IMR-90 (cell line): ENCODE results near the gene IQSEC1. TPM values are rescaled to one million over a fixed set of nuclear protein-coding genes. Genes with fewer than 3 reads are reported as not detected.

Source experiments
- ATAC-seq: fragments of 200-7000 bp; cut with Tn5 transposase; 2 replicates; pipeline ENCODE4 v1.9.1; 2020; ENCODE audit warnings: low read depth, mild to moderate bottlenecking, moderate library complexity
- BruUV-seq: library from RNA; stranded (reverse); fragments of 400-500 nt; replicated peaks from 2 replicates; lab custom pipeline; 2021; lab: Mats Ljungman, UMichigan
- CTCF ChIA-PET: fragments of 300-600 bp; formaldehyde crosslinking; extraction: SDS; loops from one replicate; lab custom pipeline; 2021; ENCODE audit warnings: antibody characterized with exemption; lab: Yijun Ruan, JAX
- POLR2A ChIA-PET: fragments of 300-600 bp; sonication (Branson Sonifier 250); formaldehyde crosslinking; loops from one replicate; lab custom pipeline; 2022; ENCODE audit warnings: antibody characterized with exemption; ENCODE audit not compliant: unreplicated experiment; lab: Charles Lee
- DNase-seq: peaks from one replicate; pipeline ENCODE4 v3.0.0; 2013
- H2AFZ ChIP-seq: replicated peaks from 2 replicates; pipeline ENCODE3; 2013; ENCODE audit warnings: low read length, mild to moderate bottlenecking; ENCODE audit not compliant: poor library complexity
- H2AK5ac ChIP-seq: 2 replicates; pipeline ENCODE4 v1.6.1; 2013; ENCODE audit warnings: low read depth, low read length, inconsistent platforms
- H2AK9ac ChIP-seq: replicated peaks from 2 replicates; pipeline ENCODE3; 2013; ENCODE audit warnings: mild to moderate bottlenecking, low read depth, low read length, moderate library complexity; ENCODE audit not compliant: poor library complexity
- H2BK120ac ChIP-seq: 2 replicates; pipeline ENCODE4 v1.6.1; 2013; ENCODE audit warnings: low read depth, low read length, inconsistent platforms
- H2BK15ac ChIP-seq: 3 replicates; pipeline ENCODE4 v1.6.1; 2013; ENCODE audit warnings: low read depth, low read length, inconsistent platforms
- H2BK20ac ChIP-seq: 2 replicates; pipeline ENCODE4 v1.6.1; 2013; ENCODE audit warnings: low read depth, mild to moderate bottlenecking, inconsistent platforms, low read length, moderate library complexity
- H2BK5ac ChIP-seq: 2 replicates; pipeline ENCODE4 v1.6.1; 2013; ENCODE audit warnings: mild to moderate bottlenecking, low read depth, low read length, inconsistent platforms; ENCODE audit not compliant: poor library complexity, severe bottlenecking
- H3K14ac ChIP-seq: replicated peaks from 2 replicates; pipeline ENCODE4 v1.6.1; 2013; ENCODE audit warnings: low read depth, low read length, inconsistent platforms
- H3K18ac ChIP-seq: 2 replicates; pipeline ENCODE4 v1.6.1; 2013; ENCODE audit warnings: low read depth, low read length, control low read depth
- H3K23ac ChIP-seq: 2 replicates; pipeline ENCODE4 v1.6.1; 2013; ENCODE audit warnings: low read depth, low read length, inconsistent platforms
- H3K27ac ChIP-seq: 2 replicates; pipeline ENCODE4 v1.5.1; 2013; ENCODE audit warnings: mild to moderate bottlenecking, control low read depth, low read length; ENCODE audit not compliant: insufficient read depth
- H3K27me3 ChIP-seq: 2 replicates; pipeline ENCODE4 v1.6.1; 2013; ENCODE audit warnings: low read length; ENCODE audit not compliant: control insufficient read depth, insufficient read depth
- H3K36me3 ChIP-seq: 2 replicates; pipeline ENCODE4 v1.6.1; 2013; ENCODE audit warnings: low read length, mixed read lengths; ENCODE audit not compliant: control insufficient read depth, insufficient read depth
- H3K4ac ChIP-seq: 2 replicates; pipeline ENCODE4 v1.6.1; 2013; ENCODE audit warnings: low read depth, low read length, inconsistent platforms
- H3K4me1 ChIP-seq: 2 replicates; pipeline ENCODE4 v1.6.1; 2013; ENCODE audit warnings: low read length, mixed read lengths; ENCODE audit not compliant: control insufficient read depth, insufficient read depth
- H3K4me2 ChIP-seq: 2 replicates; pipeline ENCODE4 v1.6.1; 2013; ENCODE audit warnings: low read depth, mild to moderate bottlenecking, control low read depth, low read length, moderate library complexity
- H3K4me3 ChIP-seq: 2 replicates; pipeline ENCODE4 v1.5.1; 2013; ENCODE audit warnings: low read depth, mild to moderate bottlenecking, control low read depth, low read length, moderate library complexity; ENCODE audit not compliant: insufficient read depth
- H3K56ac ChIP-seq: 2 replicates; pipeline ENCODE4 v1.6.1; 2013; ENCODE audit warnings: low read length, inconsistent platforms; ENCODE audit not compliant: insufficient read depth; ENCODE audit errors: extremely low read depth
- H3K79me1 ChIP-seq, 2 experiments: 2 replicates each; pipeline ENCODE4 v1.6.1; 2013; ENCODE audit warnings: low read length in 2 of 2, inconsistent platforms in 1 of 2, low read depth in 1 of 2
- H3K9ac ChIP-seq: 2 replicates; pipeline ENCODE4 v1.6.1; 2013; ENCODE audit warnings: low read depth, low read length, control low read depth
- H3K9me1 ChIP-seq: 2 replicates; pipeline ENCODE4 v1.6.1; 2013; ENCODE audit warnings: low read length, inconsistent platforms; ENCODE audit not compliant: insufficient read depth
- H3K9me3 ChIP-seq: 2 replicates; pipeline ENCODE4 v1.6.1; 2013; ENCODE audit warnings: low read length; ENCODE audit not compliant: control insufficient read depth, insufficient read depth
- H4K20me1 ChIP-seq: 2 replicates; pipeline ENCODE4 v1.6.1; 2013; ENCODE audit warnings: low read length, inconsistent platforms; ENCODE audit not compliant: insufficient read depth
- H4K5ac ChIP-seq: 2 replicates; pipeline ENCODE4 v1.6.1; 2013; ENCODE audit warnings: mild to moderate bottlenecking, low read depth, low read length, control low read depth
- H4K8ac ChIP-seq, 2 experiments: 2 replicates each; pipeline ENCODE4 v1.6.1; 2013; ENCODE audit warnings: low read depth in 2 of 2, low read length in 2 of 2, control low read depth in 1 of 2, inconsistent platforms in 1 of 2
- H4K91ac ChIP-seq: 2 replicates; pipeline ENCODE4 v1.6.1; 2013; ENCODE audit warnings: low read depth, low read length, inconsistent platforms; ENCODE audit not compliant: insufficient read depth
- BHLHE40 ChIP-seq: fragments of 150-350 bp; IDR thresholded peaks from 2 replicates; pipeline ENCODE4 v1.6.1; 2016; ENCODE audit warnings: mild to moderate bottlenecking, low read depth, low read length
- CEBPB ChIP-seq: IDR thresholded peaks from 2 replicates; pipeline ENCODE4 v1.6.1; 2012; ENCODE audit warnings: low read depth, low read length, improper control_type of control experiment
- CHD1 ChIP-seq: IDR thresholded peaks from 2 replicates; pipeline ENCODE4 v1.6.1; 2012; ENCODE audit warnings: low read depth, low read length, improper control_type of control experiment
- MAFK ChIP-seq: IDR thresholded peaks from 2 replicates; pipeline ENCODE4 v1.6.1; 2012; ENCODE audit warnings: low read depth, low read length, improper control_type of control experiment
- MAZ ChIP-seq: IDR thresholded peaks from 2 replicates; pipeline ENCODE4 v1.6.1; 2012; ENCODE audit warnings: low read depth, mild to moderate bottlenecking, low read length, improper control_type of control experiment, moderate library complexity, borderline replicate concordance
- MXI1 ChIP-seq: IDR thresholded peaks from 2 replicates; pipeline ENCODE4 v1.6.1; 2012; ENCODE audit warnings: low read depth, mild to moderate bottlenecking, low read length, moderate library complexity, borderline replicate concordance
- NFE2L2 ChIP-seq: fragments of 150-350 bp; IDR thresholded peaks from 2 replicates; pipeline ENCODE4 v1.6.1; 2016; ENCODE audit warnings: low read depth, mild to moderate bottlenecking, low read length
- POLR2A ChIP-seq: IDR thresholded peaks from 2 replicates; pipeline ENCODE4 v1.6.1; 2012; ENCODE audit warnings: mild to moderate bottlenecking, low read depth, low read length
- RAD21 ChIP-seq: IDR thresholded peaks from 2 replicates; pipeline ENCODE4 v1.6.1; 2012; ENCODE audit warnings: low read length, improper control_type of control experiment
- RCOR1 ChIP-seq: IDR thresholded peaks from 2 replicates; pipeline ENCODE4 v1.6.1; 2012; ENCODE audit warnings: mild to moderate bottlenecking, low read length, improper control_type of control experiment; ENCODE audit not compliant: insufficient replicate concordance
- RFX5 ChIP-seq: IDR thresholded peaks from 2 replicates; pipeline ENCODE4 v1.8.0; 2012; ENCODE audit warnings: low read depth, mild to moderate bottlenecking, low read length, moderate library complexity
- WGBS, 2 experiments: methylation state at CpG; one replicate each; pipeline versions ENCODE4 v1.1.5 to v1.1.7; 2013; ENCODE audit warnings: missing lambda C conversion rate in 2 of 2; ENCODE audit not compliant: insufficient read length in 1 of 2; ENCODE audit errors: extremely low coverage in 2 of 2; 5-methylcytosine and 5-hydroxymethylcytosine counted together
- dilution Hi-C: fragments of 300-500 bp; cut with HindIII; formaldehyde crosslinking; loops from one replicate; pipeline ENCODE4 v1.14.3; 2018; ENCODE audit warnings: low sequenced_read_pairs; ENCODE audit not compliant: unreplicated experiment
- in situ Hi-C: fragments of 300-500 bp; cut with MboI; formaldehyde crosslinking; loops from 3 replicates; pipeline ENCODE4 v1.14.3; 2019; ENCODE audit warnings: low sequenced_read_pairs, inconsistent platforms, mixed read lengths
- intact Hi-C: fragments of 100-400 bp; cut with micrococcal nuclease; formaldehyde crosslinking; loops from 2 replicates; pipeline ENCODE4 v1.10.0; 2022
- polyA plus RNA-seq, 3 experiments: library from polyadenylated mRNA; depleted of rRNA; stranded (reverse); fragments of >200 nt; gene quantifications; 2 replicates each; pipeline ENCODE4 v1.2.3, GENCODE V29; 2012; ENCODE audit warnings: low replicate concordance in 1 of 3
- total RNA-seq: library from RNA; depleted of rRNA; stranded (reverse); fragments of >200 nt; gene quantifications from 2 replicates; pipeline ENCODE4 v1.2.3, GENCODE V29; 2012
- TF ChIP-seq, protein P1 (sequence below): fragments of 150-350 bp; IDR thresholded peaks from 2 replicates; pipeline ENCODE4 v1.6.1; 2016; ENCODE audit warnings: low read depth, mild to moderate bottlenecking, low read length, moderate library complexity, borderline replicate concordance
- TF ChIP-seq, protein P2 (sequence below): conservative IDR thresholded peaks from 2 replicates; pipeline ENCODE4 v1.5.1; 2012; ENCODE audit warnings: mild to moderate bottlenecking, low read depth, low read length, improper control_type of control experiment

The IQSEC1 gene
- total and polyA plus RNA-seq, 2 of the 4 experiments (the other 2 are of a cell fraction): 5.9 to 11.9 TPM

DNA sequence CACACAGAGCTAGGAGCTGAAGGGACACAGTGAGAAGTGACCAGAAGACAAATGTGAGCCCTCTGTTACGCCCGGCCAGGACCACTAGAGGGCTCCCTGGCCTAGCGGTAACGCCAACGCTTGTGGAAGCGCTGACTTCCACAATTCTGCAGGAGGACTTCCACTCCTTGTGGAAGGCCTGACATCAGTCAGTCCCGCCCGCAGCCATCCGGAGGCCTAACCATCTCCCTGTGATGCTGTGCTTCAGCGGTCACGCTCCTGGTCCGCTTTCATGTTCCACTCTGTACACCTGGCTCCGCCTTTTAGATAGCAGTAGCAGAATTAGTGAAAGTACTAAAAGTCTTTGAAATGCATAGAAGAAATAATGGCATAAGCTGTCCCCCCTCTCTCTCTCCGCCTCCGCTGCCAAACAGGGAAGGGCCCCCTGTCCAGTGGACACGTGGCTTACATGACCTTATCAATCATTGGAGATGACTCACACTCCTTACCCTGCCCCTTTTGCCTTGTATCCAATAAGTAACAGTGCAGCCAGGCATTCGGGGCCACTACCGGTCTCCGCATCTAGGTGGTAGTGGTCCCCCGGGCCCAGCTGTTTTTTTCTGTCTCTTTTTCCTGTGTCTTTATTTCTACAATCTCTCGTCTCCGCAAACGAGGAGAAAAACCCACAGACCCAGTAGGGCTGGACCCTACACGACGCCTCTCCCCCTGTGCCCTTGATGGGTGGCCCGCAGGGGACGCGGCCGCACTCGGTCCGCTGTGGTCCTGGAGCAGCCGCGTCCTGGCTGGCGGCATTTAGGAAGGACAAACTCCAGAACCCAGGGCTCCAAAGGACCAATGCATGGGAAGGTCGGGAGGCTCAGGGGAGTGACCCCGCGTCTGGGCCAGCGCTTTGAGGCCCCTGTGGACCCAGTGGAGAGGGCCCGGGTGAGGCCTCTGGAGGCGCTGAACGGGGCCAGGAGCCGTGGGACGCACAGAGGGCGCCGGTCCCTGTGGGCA lies 204.9 kb downstream of the IQSEC1 start (continued):
- TF ChIP-seq RFX5 (no peak), CHD1 (no peak), NFE2L2 (no peak), RAD21 (peak; percentile 86)

DNA sequence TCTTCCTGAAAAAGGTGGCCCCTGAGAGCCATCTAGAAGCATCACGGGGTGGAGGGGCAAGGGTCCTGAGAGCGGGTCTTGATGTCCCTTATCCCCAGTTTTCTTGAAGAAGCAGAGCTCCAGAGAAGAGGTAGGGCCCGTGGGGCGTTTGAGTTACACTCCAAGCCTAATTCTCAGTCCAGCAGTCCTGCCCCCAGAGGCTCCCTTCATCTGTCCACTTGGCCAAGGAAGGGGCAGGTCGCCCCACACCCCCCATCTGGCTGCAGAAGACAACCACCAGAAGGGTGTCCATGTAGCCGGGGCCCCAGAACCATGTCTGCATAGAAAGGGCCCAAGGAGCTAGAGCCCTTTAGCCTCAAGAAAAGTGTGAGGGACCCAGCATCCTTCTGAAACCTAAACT lies 206.4 kb downstream of the IQSEC1 start:
- H3K4me2 ChIP-seq: no peak overlapping the region
- H3K4me1 ChIP-seq: no peaks in the 10 kb centered on the region; the same call in 1 of the 2 replicates
- H3K9me3 ChIP-seq: peaks cover 7% of the 10 kb centered on the region
- no peak overlapping the region for H3K27ac ChIP-seq
- dilution Hi-C loops: no loop called here
- ATAC-seq: no peak
- no peak for DNase-seq
- no peak overlapping the region for H3K18ac ChIP-seq
- H2AK9ac ChIP-seq: no peak overlapping the region
- no peak overlapping the region for H4K8ac ChIP-seq
- no peak overlapping the region for H2AK5ac ChIP-seq
- no peak overlapping the region for H3K23ac ChIP-seq
- H3K9me1 ChIP-seq: no peaks in the 10 kb centered on the region; the same call in 1 of the 2 replicates
- H2BK5ac ChIP-seq: no peak overlapping the region
- H4K5ac ChIP-seq: no peak overlapping the region
- ChIA-PET CTCF (no interaction called here), POLR2A (no interaction called here)
- H4K20me1 ChIP-seq: no peaks in the 10 kb centered on the region
- intact Hi-C loops: no loop called here
- H3K4me3 ChIP-seq: no peak overlapping the region
- no peaks in the 10 kb centered on the region for H3K36me3 ChIP-seq
- no peak overlapping the region for H3K14ac ChIP-seq
- in situ Hi-C loops: no loop called here
- no peak overlapping the region for H2BK120ac ChIP-seq
- H3K4ac ChIP-seq: no peak overlapping the region
- BruUV-seq: no TSS peak
- no peak overlapping the region for H2AFZ ChIP-seq
- peaks cover 30% of the 10 kb centered on the region for H3K27me3 ChIP-seq
- H2BK15ac ChIP-seq: no peak overlapping the region
- WGBS, 2 experiments: no CpG with 5 or more reads among the region's 6 CpGs
- no peak overlapping the region for H2BK20ac ChIP-seq
- no peak overlapping the region for H3K9ac ChIP-seq
- no peak overlapping the region for H3K56ac ChIP-seq
- no peaks in the 10 kb centered on the region for H3K79me1 ChIP-seq
- no peak overlapping the region for H4K91ac ChIP-seq
- TF ChIP-seq CEBPB (no peak), MAZ (no peak), BHLHE40 (no peak), POLR2A (no peak), MAFK (no peak), RCOR1 (no peak), NFE2L2 (no peak), MXI1 (no peak), RAD21 (no peak), CHD1 (no peak)
- TF ChIP-seq, protein P1, sequence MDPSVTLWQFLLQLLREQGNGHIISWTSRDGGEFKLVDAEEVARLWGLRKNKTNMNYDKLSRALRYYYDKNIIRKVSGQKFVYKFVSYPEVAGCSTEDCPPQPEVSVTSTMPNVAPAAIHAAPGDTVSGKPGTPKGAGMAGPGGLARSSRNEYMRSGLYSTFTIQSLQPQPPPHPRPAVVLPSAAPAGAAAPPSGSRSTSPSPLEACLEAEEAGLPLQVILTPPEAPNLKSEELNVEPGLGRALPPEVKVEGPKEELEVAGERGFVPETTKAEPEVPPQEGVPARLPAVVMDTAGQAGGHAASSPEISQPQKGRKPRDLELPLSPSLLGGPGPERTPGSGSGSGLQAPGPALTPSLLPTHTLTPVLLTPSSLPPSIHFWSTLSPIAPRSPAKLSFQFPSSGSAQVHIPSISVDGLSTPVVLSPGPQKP: no peak
- TF ChIP-seq, protein P2, sequence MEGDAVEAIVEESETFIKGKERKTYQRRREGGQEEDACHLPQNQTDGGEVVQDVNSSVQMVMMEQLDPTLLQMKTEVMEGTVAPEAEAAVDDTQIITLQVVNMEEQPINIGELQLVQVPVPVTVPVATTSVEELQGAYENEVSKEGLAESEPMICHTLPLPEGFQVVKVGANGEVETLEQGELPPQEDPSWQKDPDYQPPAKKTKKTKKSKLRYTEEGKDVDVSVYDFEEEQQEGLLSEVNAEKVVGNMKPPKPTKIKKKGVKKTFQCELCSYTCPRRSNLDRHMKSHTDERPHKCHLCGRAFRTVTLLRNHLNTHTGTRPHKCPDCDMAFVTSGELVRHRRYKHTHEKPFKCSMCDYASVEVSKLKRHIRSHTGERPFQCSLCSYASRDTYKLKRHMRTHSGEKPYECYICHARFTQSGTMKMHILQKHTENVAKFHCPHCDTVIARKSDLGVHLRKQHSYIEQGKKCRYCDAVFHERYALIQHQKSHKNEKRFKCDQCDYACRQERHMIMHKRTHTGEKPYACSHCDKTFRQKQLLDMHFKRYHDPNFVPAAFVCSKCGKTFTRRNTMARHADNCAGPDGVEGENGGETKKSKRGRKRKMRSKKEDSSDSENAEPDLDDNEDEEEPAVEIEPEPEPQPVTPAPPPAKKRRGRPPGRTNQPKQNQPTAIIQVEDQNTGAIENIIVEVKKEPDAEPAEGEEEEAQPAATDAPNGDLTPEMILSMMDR: no peak
